A549 treated with Mapracorat at 1 μM for 4 hours (cell line): ENCODE data around the gene PRSS57. TPM values are rescaled to one million over a fixed set of nuclear protein-coding genes. Genes with fewer than 3 reads are reported as not detected.

Experiments used
- total RNA-seq: library from RNA; stranded (reverse); fragments of 200-300 nt; extraction: Qiagen RNA extraction; gene quantifications from 5 replicates; pipeline ENCODE4 v1.2.3, GENCODE V29; 2022

PRSS57 gene
- 0.18 to 0.23 TPM in 2 of 5 replicates, not detected in the others for total RNA-seq

GRCh38 chr19:695352-695949 is at the start of gene PRSS57:
TSS of gene PRSS57 (minus strand) at chr19:695452. CDS start at chr19:695430, 22 bp downstream.

GRCh38 chr19:708154-709143 is 13.2 kb upstream of the PRSS57 start, which contains the start of gene PALM:
TSS of gene PALM (plus strand) at chr19:708935. CDS start at chr19:709147, 212 bp downstream.

GRCh38 chr19:676339-677105 is 18.7 kb downstream of the PRSS57 start, which contains the start of gene FSTL3:
TSS of gene FSTL3 (plus strand) at chr19:676392. CDS start at chr19:676424, 32 bp downstream.

GRCh38 chr19:662962-663681 is 32.1 kb downstream of the PRSS57 start, which contains the start of gene RNF126:
TSS of gene RNF126 (minus strand) at chr19:663214. CDS start at chr19:663121, 93 bp downstream.

GRCh38 chr19:639253-640160 is 55.7 kb downstream of the PRSS57 start, which contains the start of gene FGF22:
TSS of gene FGF22 (plus strand) at chr19:639879. CDS start at chr19:639926, 47 bp downstream.

Other genes starting within 250 kb of the PRSS57 start
- 0.60 to 1.8 TPM (median 1.4 TPM) in 5 replicates for gene SHC2, start 234.4 kb downstream of the PRSS57 start, total RNA-seq
- 0.07 to 0.49 TPM (median 0.45 TPM) in 5 replicates for gene MADCAM1, start 199.0 kb downstream of the PRSS57 start, total RNA-seq
- 10.6 to 18.0 TPM (median 17.2 TPM) in 5 replicates for gene TPGS1, start 188.0 kb downstream of the PRSS57 start, total RNA-seq
- gene CDC34, start 163.7 kb downstream of the PRSS57 start, total RNA-seq, result 59.0 to 102 TPM (median 94.1 TPM) in 5 replicates
- 0.29 to 0.56 TPM (median 0.46 TPM) in 5 replicates for gene GZMM, start 151.4 kb downstream of the PRSS57 start, total RNA-seq
- 634 to 727 TPM (median 703 TPM) in 5 replicates for gene BSG, start 122.9 kb downstream of the PRSS57 start, total RNA-seq
- gene HCN2, start 105.6 kb downstream of the PRSS57 start, total RNA-seq, result 25.9 to 39.7 TPM (median 37.5 TPM) in 5 replicates
- 69.5 to 94.1 TPM (median 92.9 TPM) in 5 replicates for gene POLRMT, start 61.9 kb downstream of the PRSS57 start, total RNA-seq
- gene FGF22, start 55.6 kb downstream of the PRSS57 start, total RNA-seq, result 0.28 to 0.77 TPM (median 0.72 TPM) in 5 replicates
- gene RNF126, start 32.2 kb downstream of the PRSS57 start, total RNA-seq, result 52.1 to 76.4 TPM (median 74.4 TPM) in 5 replicates
- 190 to 250 TPM (median 228 TPM) in 5 replicates for gene FSTL3, start 19.1 kb downstream of the PRSS57 start, total RNA-seq
- 11.0 to 15.7 TPM (median 14.8 TPM) in 5 replicates for gene PALM, start 13.5 kb upstream of the PRSS57 start, total RNA-seq
- gene MISP, start 55.7 kb upstream of the PRSS57 start, total RNA-seq, result 66.4 to 87.9 TPM (median 83.2 TPM) in 5 replicates
- 202 to 210 TPM (median 205 TPM) in 5 replicates for gene PTBP1, start 102.0 kb upstream of the PRSS57 start, total RNA-seq
- 1.9 to 5.5 TPM (median 4.8 TPM) in 5 replicates for gene PLPPR3, start 126.5 kb upstream of the PRSS57 start, total RNA-seq
- gene AZU1, start 132.4 kb upstream of the PRSS57 start, total RNA-seq, result 0.07 to 0.28 TPM (median 0.20 TPM) in 5 replicates
- 0.13 to 0.42 TPM (median 0.30 TPM) in 5 replicates for gene PRTN3, start 145.5 kb upstream of the PRSS57 start, total RNA-seq
- not detected in 5 replicates for gene ELANE, start 156.9 kb upstream of the PRSS57 start, total RNA-seq
- 10.4 to 27.5 TPM (median 22.2 TPM) in 5 replicates for gene CFD, start 164.2 kb upstream of the PRSS57 start, total RNA-seq
- gene MED16, start 197.7 kb upstream of the PRSS57 start, total RNA-seq, result 11.6 to 25.0 TPM (median 22.0 TPM) in 5 replicates
- gene RNU6-9, start 198.0 kb upstream of the PRSS57 start, total RNA-seq, result not detected in 5 replicates
- 25.9 to 43.5 TPM (median 37.1 TPM) in 5 replicates for gene R3HDM4, start 217.8 kb upstream of the PRSS57 start, total RNA-seq
- 0.31 to 0.65 TPM (median 0.54 TPM) in 4 of 5 replicates, not detected in the other for gene KISS1R, start 221.9 kb upstream of the PRSS57 start, total RNA-seq
- 3.2 to 5.3 TPM (median 5.3 TPM) in 5 replicates for gene ARID3A, start 230.6 kb upstream of the PRSS57 start, total RNA-seq